PFSK-1 (cell line): Measurements from ENCODE around the gene NOL4L.

Source experiments
- POLR2AphosphoS5 ChIP-seq: IDR thresholded peaks from 2 replicates; pipeline ENCODE4 v1.6.1; 2012; ENCODE audit warnings: low read depth, mild to moderate bottlenecking, control low read depth, low read length, moderate library complexity
- SIN3A ChIP-seq: IDR thresholded peaks from 2 replicates; pipeline ENCODE4 v1.6.1; 2012; ENCODE audit warnings: mild to moderate bottlenecking, low read length, moderate library complexity, borderline replicate concordance; ENCODE audit not compliant: insufficient read depth
- TAF1 ChIP-seq: IDR thresholded peaks from 2 replicates; pipeline ENCODE4 v1.6.1; 2012; ENCODE audit warnings: low read length, control low read depth, borderline replicate concordance; ENCODE audit not compliant: insufficient read depth
- TF ChIP-seq, protein P1 (sequence below), 2 experiments: IDR thresholded peaks; 2 replicates each; pipeline versions ENCODE4 v1.6.1 to v1.8.0; 2011 to 2012; ENCODE audit warnings: low read depth in 2 of 2, low read length in 2 of 2, control low read depth in 1 of 2, inconsistent platforms in 1 of 2, mild to moderate bottlenecking in 1 of 2, moderate library complexity in 1 of 2; ENCODE audit not compliant: insufficient read depth in 1 of 2

DNA sequence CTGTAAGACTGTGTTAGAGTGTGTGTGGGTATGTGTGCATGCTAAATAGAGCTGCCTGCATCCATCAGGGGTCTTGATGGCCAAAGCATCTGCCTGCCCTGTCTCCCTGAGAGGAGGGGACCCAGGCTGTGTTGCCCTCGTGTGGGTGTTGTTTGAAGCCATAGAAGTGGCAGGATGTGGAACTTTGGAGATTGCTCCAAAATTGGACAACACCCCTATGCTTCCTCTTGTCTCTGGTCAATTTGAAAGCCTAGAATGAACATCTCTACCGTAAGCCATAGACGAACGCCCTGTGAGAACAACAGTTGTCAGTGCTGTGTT, 144.4 kb downstream of the NOL4L start:
- TF ChIP-seq POLR2AphosphoS5 (no peak), TAF1 (no peak), SIN3A (no peak)
- TF ChIP-seq, protein P1, sequence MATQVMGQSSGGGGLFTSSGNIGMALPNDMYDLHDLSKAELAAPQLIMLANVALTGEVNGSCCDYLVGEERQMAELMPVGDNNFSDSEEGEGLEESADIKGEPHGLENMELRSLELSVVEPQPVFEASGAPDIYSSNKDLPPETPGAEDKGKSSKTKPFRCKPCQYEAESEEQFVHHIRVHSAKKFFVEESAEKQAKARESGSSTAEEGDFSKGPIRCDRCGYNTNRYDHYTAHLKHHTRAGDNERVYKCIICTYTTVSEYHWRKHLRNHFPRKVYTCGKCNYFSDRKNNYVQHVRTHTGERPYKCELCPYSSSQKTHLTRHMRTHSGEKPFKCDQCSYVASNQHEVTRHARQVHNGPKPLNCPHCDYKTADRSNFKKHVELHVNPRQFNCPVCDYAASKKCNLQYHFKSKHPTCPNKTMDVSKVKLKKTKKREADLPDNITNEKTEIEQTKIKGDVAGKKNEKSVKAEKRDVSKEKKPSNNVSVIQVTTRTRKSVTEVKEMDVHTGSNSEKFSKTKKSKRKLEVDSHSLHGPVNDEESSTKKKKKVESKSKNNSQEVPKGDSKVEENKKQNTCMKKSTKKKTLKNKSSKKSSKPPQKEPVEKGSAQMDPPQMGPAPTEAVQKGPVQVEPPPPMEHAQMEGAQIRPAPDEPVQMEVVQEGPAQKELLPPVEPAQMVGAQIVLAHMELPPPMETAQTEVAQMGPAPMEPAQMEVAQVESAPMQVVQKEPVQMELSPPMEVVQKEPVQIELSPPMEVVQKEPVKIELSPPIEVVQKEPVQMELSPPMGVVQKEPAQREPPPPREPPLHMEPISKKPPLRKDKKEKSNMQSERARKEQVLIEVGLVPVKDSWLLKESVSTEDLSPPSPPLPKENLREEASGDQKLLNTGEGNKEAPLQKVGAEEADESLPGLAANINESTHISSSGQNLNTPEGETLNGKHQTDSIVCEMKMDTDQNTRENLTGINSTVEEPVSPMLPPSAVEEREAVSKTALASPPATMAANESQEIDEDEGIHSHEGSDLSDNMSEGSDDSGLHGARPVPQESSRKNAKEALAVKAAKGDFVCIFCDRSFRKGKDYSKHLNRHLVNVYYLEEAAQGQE (IDR thresholded peaks at IDR 0.05; ENCODE audit: insufficient read depth in 1 of 2, low read depth in 2 of 2, low read length in 2 of 2), result no peak
